Measurements from ENCODE around the gene ZSWIM5.
"Not testable (repeated sequence)": the region's sequence is repeated elsewhere in the genome, so short reads cannot be mapped to it uniquely, and the experiment has no call there.

The ZSWIM5 gene

DNA sequence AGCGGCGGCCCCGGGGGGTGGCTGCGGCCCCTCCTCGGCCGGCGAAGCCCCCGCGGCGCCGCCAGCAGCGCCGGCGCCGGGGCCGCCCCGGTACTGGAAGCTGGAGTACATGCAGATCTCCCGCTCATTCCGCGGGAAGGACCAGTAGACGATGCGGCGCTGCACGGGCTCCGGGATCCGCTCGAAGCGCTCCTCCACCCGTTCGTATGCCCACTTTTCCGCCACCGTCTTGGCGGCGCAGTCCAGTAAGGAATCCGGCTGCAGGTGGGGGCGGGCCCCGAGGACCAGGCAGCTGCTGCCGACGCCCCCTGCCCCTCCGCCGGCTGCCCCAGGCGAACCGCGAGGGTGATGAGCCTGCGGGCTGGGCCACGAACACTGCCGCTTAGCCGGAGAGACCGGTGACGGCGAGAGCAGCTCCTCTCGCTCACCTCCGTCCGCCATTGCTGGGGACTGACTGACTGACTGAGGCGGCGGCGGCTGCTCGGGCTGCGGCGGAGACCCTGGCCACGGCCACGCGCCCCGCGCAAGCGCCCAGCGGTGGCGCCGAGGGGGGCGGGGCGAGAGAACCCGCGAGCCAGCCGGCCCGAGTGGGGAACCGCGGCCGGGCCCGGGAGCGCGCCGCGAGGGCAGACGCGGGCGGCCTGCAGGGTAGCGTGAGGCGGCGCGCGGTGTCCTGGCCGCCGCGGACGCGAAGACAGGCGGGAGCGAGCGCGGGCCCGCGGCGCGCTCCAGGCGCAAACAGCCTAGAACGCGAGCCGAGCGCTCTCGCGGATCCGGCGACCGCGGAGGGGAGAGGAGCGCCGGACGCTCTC is at the start of gene ZSWIM5:
Gene ZSWIM5 (minus strand): TSS at position 696 of the 812 bp plus-strand sequence. CDS start 255 bp downstream, at position 441.
- peak; percentile 89 for DNase-seq (ENCODE audit: low spot score)

- DNase-seq (ENCODE audit: low spot score): no peak
These were observed 48.1 kb upstream of the ZSWIM5 start for GRCh38 chr1:45254490-45254889.

GRCh38 chr1:45250544-45250943 is 44.1 kb upstream of the ZSWIM5 start:
- no peak for DNase-seq (ENCODE audit: low spot score)

DNA sequence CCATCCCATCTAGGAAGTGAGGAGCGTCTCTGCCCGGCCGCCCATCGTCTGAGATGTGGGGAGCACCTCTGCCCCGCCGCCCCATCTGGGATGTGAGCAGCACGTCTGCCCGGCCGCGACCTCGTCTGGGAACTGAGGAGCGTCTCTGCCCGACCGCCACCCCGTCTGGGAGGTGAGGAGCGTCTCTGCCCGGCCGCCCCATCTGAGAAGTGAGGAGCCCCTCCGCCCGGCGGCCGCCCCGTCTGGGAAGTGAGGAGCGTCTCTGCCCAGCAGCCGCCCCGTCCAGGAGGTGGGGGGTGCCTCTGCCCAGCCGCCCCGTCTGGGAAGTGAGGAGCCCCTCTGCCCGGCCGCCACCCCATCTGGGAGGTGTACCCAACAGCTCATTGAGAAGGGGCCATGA is 41.6 kb upstream of the ZSWIM5 start:
- not testable (repeated sequence) for DNase-seq (ENCODE audit: low spot score)

DNA sequence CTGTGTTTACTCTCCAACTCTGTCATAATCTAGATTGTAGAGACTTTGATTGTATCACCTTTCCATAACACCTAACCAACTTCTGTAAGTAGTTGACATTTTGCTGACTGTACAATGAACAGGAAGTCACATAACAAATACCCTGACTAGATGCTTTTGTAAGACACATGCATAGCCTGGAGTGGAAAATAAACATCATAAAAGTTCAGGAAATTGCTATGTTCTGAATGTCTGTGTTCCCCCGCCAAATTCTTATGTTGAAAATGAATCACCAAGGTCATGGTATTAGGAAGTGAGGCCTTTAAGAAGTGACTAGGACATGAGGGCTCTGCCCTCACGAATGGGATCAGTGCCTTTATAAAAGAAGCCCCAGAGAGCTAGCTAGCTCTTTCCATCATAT is 40.4 kb upstream of the ZSWIM5 start:
- no peak for DNase-seq (ENCODE audit: low spot score)

DNA sequence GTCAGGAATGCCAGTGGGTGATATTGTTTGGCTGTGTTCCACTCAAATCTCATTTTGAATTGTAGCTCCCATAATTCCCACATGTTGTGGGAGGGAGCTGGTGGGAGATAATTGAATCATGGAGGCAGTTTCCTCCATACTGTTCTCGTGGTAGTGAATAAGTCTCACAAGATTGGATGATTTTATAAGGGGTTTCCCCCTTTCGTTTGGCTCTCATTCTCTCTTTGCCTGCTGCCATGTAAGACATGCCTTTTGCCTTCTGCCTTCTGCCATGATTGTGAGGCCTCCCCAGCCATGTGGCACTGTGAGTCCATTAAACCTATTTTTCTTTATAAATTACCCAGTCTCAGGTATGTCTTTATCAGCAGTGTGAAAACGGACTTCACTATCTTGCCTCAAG is 40.0 kb upstream of the ZSWIM5 start:
- not testable (repeated sequence) for DNase-seq (ENCODE audit: low spot score)

- no peak for DNase-seq (ENCODE audit: low spot score)
These were observed 38.3 kb upstream of the ZSWIM5 start for GRCh38 chr1:45244660-45245059.

- no peak for DNase-seq (ENCODE audit: low spot score)
These were observed 37.3 kb upstream of the ZSWIM5 start for GRCh38 chr1:45243476-45244343.

DNA sequence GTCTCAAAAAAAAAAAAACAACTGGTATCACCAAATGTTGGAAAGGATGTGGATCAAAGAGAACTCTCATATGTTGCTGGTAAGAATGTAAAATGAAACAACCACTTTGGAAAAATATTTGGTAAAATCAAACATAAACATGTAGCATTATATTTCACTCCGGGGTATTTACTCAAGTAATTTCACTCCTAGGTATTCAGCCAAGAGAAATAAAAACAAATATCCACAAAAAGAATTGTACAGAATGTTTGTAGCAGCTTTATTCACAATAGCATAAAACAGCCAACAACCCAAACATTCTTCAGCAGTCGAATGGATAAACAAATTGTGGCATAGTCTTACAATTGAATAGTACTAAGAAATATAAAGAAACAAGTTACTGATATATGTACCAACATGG is 32.4 kb upstream of the ZSWIM5 start:
- no peak for DNase-seq (ENCODE audit: low spot score)

DNA sequence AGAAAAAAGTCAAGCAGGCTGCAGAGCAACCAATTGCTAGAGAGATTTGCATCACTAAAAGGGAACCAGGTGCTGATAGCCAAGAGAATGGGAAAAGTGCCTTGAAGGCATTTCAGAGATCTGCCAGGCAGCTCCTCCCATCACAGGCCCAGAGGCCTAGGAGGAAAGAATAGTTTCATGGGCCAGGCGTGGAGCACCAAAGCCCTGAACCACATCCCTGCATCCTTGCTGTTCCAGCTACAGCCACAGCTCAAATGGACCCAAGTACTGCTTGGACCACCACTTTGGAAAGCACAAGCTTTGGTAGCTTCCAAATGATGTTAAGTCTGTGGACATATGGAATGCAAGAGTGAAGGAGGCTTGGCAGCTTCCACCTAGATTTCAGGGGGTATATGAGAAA is 29.7 kb upstream of the ZSWIM5 start:
- no peak for DNase-seq (ENCODE audit: low spot score)

DNA sequence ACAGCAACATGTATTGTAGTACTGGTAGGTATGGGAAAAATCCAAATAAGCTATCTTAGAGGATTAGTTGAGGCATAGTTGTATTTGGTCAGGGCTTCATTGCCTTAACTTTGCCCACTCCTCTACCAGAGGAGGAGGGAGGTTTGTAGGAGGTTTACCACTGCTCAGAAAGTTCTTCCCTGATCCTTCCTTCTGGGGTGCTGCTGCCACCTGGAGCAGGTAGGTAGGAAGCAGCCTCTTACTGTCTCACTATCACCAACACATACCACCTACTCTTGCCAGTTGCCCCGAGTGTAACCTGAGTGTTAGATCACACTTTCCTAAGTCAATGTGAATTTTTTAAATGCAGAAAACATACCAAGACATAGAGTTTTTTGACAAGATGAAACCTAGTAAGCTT is 24.1 kb upstream of the ZSWIM5 start:
- DNase-seq (ENCODE audit: low spot score): peak; percentile 38

DNA sequence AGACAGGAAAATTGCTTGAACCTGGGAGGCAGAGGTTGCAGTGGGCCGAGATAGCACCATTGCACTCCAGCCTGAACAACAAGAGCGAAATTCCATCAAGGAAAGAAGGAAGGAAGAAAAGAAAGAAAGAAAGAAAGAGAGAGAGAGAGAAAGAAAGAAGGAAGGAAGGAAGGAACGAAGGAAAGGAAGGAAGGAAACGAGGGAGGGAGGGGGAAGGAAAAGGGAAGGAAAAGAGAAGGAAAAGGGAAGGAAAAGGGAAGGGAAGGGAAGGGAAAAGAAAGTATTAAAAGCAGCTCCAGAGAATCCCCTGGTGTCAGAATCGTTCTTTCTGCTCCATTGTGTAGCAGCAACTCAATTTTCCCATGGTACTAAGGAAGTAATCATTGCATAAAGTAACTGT is 19.2 kb upstream of the ZSWIM5 start:
- no peak for DNase-seq (ENCODE audit: low spot score)

DNA sequence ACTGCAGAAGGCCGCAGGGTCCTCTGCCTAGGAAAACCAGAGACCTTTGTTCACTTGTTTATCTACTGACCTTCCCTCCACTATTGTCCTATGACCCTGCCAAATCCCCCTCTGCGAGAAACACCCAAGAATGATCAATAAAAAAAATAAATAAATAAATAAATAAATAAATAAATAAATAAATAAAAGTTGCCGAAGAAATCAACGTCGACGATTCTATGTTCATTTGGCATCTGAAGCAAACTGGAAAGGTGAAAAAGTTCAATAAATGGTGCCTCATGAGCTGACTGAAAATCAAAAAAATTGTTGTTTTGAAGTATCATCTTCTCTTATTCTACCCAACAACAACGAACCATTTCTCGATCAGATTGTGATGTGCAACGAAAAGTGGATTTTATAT is 17.3 kb upstream of the ZSWIM5 start:
- DNase-seq (ENCODE audit: low spot score): not testable (repeated sequence)

GRCh38 chr1:45221716-45222115 is 15.3 kb upstream of the ZSWIM5 start:
- no peak for DNase-seq (ENCODE audit: low spot score)

- no peak for DNase-seq (ENCODE audit: low spot score)
These were observed 10.5 kb upstream of the ZSWIM5 start for GRCh38 chr1:45216861-45217260.

GRCh38 chr1:45216200-45216541 is 9.8 kb upstream of the ZSWIM5 start:
- no peak for DNase-seq (ENCODE audit: low spot score)

GRCh38 chr1:45215485-45216199 is 9.2 kb upstream of the ZSWIM5 start:
- no peak for DNase-seq (ENCODE audit: low spot score)

GRCh38 chr1:45213892-45214291 is 7.5 kb upstream of the ZSWIM5 start:
- no peak for DNase-seq (ENCODE audit: low spot score)

GRCh38 chr1:45211076-45211475 is 4.7 kb upstream of the ZSWIM5 start:
- DNase-seq (ENCODE audit: low spot score): no peak

DNA sequence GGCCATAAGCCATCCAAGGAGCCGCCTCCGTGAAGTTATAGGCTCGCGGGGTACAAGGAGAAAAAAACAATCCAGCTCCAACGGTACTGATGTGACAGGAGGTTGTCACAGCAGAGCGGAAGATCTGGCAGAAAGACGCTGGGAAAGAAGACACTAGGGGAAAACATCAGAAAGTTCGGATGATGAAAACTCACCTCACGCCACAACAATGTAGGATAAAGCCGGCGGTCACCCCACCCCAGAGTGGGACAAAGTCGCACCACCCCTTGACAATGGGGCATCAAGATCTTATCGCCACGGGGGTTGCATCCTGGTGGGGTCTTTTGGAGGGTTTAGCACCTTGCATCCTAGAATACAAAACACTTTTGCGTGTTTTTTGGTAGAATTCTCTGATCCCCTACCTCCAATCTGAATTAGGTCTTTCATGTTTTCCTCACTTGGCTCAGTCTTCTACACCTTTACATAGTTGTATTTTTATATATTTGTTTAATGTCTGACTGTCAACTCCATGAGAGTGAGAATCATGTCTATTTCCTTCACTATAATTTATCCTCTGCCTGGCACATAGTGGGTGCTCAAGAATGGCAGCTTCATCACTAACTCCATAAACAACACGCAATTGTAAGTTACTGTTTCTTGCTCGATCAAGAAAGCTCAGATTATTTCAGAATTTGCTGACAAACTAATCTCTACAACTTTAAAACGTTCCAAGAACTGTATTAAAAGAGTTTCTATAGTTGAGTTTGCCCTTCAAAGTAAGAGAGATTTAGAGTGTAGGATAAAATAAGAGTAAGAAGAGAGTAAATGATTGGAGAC is 611 bp upstream of the ZSWIM5 start:
- no peak for DNase-seq (ENCODE audit: low spot score)

DNA sequence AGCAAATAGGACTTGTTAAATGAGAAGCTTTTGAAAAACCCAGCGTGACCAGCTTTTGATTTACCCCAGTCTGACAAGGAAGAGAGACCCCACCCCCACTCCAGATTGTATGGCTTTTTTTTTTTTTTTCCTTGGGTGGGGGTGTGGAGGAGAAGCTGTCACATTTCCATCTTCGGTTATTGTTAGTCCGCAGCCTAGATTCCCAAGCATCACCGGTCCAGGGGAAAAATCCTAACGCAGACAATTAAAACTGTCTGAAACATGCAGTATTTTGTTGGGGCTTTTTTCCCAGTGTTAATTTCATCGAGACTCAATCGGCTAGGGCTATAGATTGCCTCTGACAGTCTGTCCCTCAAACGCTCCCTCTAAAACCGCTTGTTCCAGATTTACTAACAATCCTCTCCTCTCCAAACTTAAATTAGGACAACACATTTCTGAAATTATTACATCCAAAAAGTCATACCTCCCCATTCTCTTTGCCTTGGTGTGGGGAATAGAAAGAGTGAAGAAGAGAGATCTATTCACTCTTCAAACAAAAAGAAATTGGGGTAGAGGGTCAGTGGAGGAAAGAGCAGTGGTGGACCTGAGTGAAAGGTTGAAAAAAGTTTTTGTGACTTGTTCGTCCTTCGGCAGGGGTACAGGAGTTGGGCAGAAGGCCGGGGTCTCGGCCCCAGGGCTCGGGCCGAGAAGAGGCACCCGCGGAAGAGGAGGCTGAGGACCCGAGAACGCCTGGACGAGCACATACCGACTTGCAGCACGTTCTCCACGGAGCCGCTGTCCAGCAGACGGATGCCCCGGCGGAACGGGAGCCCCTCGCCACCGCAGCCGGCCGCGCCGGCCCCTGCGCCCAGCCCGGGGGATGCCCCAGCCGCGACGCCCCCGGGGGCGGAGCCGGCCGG is 1.1 kb downstream of the ZSWIM5 start:
- peak; percentile 84 for DNase-seq (ENCODE audit: low spot score)
